B cell (primary cell): ENCODE results near the gene SPDYE3. TPM values are rescaled to one million over a fixed set of nuclear protein-coding genes. Genes with fewer than 3 reads are reported as not detected.

Experiments
- ATAC-seq: fragments of 200-7000 bp; cut with Tn5 transposase; one replicate; pipeline ENCODE4 v1.10.0; 2021; ENCODE audit warnings: low read depth, mild to moderate bottlenecking, moderate number of reproducible peaks, moderate library complexity
- CTCF ChIA-PET: fragments of 350-600 bp; sonication (Branson Sonifier 250); formaldehyde crosslinking; loops from one replicate; lab custom pipeline; 2021; ENCODE audit warnings: antibody characterized with exemption, inconsistent platforms; lab: Charles Lee
- POLR2A ChIA-PET: fragments of 350-600 bp; sonication (Branson Sonifier 250); formaldehyde crosslinking; loops from one replicate; lab custom pipeline; 2021; ENCODE audit warnings: antibody characterized with exemption; lab: Charles Lee
- DNase-seq: peaks from one replicate; pipeline ENCODE4 v3.0.0; 2013
- H2AFZ ChIP-seq: 2 replicates; pipeline ENCODE4 v1.6.1; 2012; ENCODE audit warnings: mild to moderate bottlenecking, low read depth, low read length; ENCODE audit not compliant: insufficient read depth, poor library complexity, severe bottlenecking
- H3K27ac ChIP-seq, 2 donors: 1 replicate in 1 of 2; 2 replicates in 1 of 2; pipeline ENCODE4 v1.5.1; 2012 to 2013; ENCODE audit warnings: low read length in 2 of 2, mild to moderate bottlenecking in 2 of 2, moderate library complexity in 1 of 2
- H3K27me3 ChIP-seq, 4 experiments: fragments of 200-600 bp in 1 of 4; sonication (generic) in 1 of 4; replicated peaks in 1 of 4; 1 replicate in 2 of 4; 2 replicates in 2 of 4; pipeline versions ENCODE4 v1.6.1 to v1.7.0; 2013 to 2016; ENCODE audit warnings: low read length in 3 of 4, mild to moderate bottlenecking in 2 of 4, mixed read lengths in 1 of 4, moderate library complexity in 1 of 4; ENCODE audit not compliant: insufficient read depth in 4 of 4, control insufficient read depth in 3 of 4; ENCODE audit errors: control extremely low read depth in 1 of 4
- H3K36me3 ChIP-seq, 2 experiments: replicated peaks in 1 of 2; 1 replicate in 1 of 2; 2 replicates in 1 of 2; pipeline versions ENCODE4 v1.6.1 to v1.7.1; 2013; ENCODE audit warnings: low read length in 1 of 2; ENCODE audit not compliant: insufficient read depth in 2 of 2, control insufficient read depth in 1 of 2; ENCODE audit errors: control extremely low read depth in 1 of 2, extremely low read depth in 1 of 2
- H3K4me1 ChIP-seq, 2 donors: fragments of 200-600 bp in 1 of 2; sonication (generic) in 1 of 2; 1 replicate in 1 of 2; 2 replicates in 1 of 2; pipeline versions ENCODE4 v1.5.1 to v1.6.1; 2013 to 2017; ENCODE audit warnings: low read length in 2 of 2; ENCODE audit not compliant: control insufficient read depth in 2 of 2, insufficient read depth in 2 of 2
- H3K4me2 ChIP-seq: replicated peaks from 2 replicates; pipeline ENCODE3; 2012; ENCODE audit warnings: mild to moderate bottlenecking, low read depth, low read length; ENCODE audit not compliant: poor library complexity, severe bottlenecking
- H3K4me3 ChIP-seq, 5 experiments: fragments of 200-600 bp in 1 of 5; sonication (generic) in 1 of 5; 1 replicate in 3 of 5; 2 replicates in 2 of 5; pipeline versions ENCODE4 v1.5.1 to v1.7.0; 2011 to 2016; ENCODE audit warnings: low read length in 4 of 5, mild to moderate bottlenecking in 4 of 5, low read depth in 2 of 5, control low read depth in 1 of 5, moderate library complexity in 1 of 5; ENCODE audit not compliant: insufficient read depth in 1 of 5; ENCODE audit errors: control extremely low read depth in 1 of 5, extremely low read depth in 1 of 5
- H3K79me2 ChIP-seq: fragments of 200-600 bp; sonication (generic); one replicate; pipeline ENCODE4 v1.6.0; 2016; ENCODE audit warnings: low read length; ENCODE audit not compliant: control insufficient read depth, insufficient read depth
- H3K9ac ChIP-seq: fragments of 200-600 bp; sonication (generic); 2 replicates; pipeline ENCODE4 v1.6.1; 2017; ENCODE audit warnings: mild to moderate bottlenecking, low read length, moderate library complexity
- H3K9me3 ChIP-seq, 3 donors: one replicate each; pipeline versions ENCODE4 v1.6.1 to v1.7.1; 2013; ENCODE audit warnings: low read length in 2 of 3; ENCODE audit not compliant: control insufficient read depth in 2 of 3, insufficient read depth in 1 of 3; ENCODE audit errors: control extremely low read depth in 1 of 3
- H4K20me1 ChIP-seq: 2 replicates; pipeline ENCODE4 v1.6.0; 2012; ENCODE audit warnings: mild to moderate bottlenecking, low read length; ENCODE audit not compliant: insufficient read depth, control insufficient read depth, poor library complexity, severe bottlenecking
- H3K27ac Mint-ChIP-seq: one replicate; pipeline ENCODE4 v1.8.0; 2021; ENCODE audit warnings: mixed read lengths
- H3K27me3 Mint-ChIP-seq: one replicate; pipeline ENCODE4 v1.8.0; 2021; ENCODE audit warnings: mixed read lengths
- H3K4me1 Mint-ChIP-seq: one replicate; pipeline ENCODE4 v1.8.0; 2021; ENCODE audit warnings: mixed read lengths
- H3K4me3 Mint-ChIP-seq: one replicate; pipeline ENCODE4 v1.8.0; 2021; ENCODE audit warnings: mixed read lengths
- H3K9me3 Mint-ChIP-seq: one replicate; pipeline ENCODE4 v1.8.0; 2022; ENCODE audit warnings: mixed read lengths; ENCODE audit not compliant: insufficient read depth
- CTCF ChIP-seq: fragments of 200-600 bp; IDR thresholded peaks from one replicate; pipeline ENCODE4 v1.8.0; 2022; ENCODE audit warnings: antibody characterized with exemption, mild to moderate bottlenecking
- EZH2 ChIP-seq: IDR thresholded peaks from 2 replicates; pipeline ENCODE4 v1.6.1; 2012; ENCODE audit warnings: borderline replicate concordance, low read depth, mild to moderate bottlenecking, moderate library complexity, low read length; ENCODE audit not compliant: insufficient read depth, poor library complexity, severe bottlenecking
- WGBS: methylation state at CpG from one replicate; pipeline ENCODE4 v1.1.5; 2013; ENCODE audit warnings: missing lambda C conversion rate; ENCODE audit not compliant: insufficient coverage; 5-methylcytosine and 5-hydroxymethylcytosine counted together
- intact Hi-C: fragments of 100-400 bp; cut with micrococcal nuclease; formaldehyde crosslinking; loops from one replicate; pipeline ENCODE4 v1.10.0; 2022
- polyA plus RNA-seq: library from polyadenylated mRNA; depleted of rRNA; stranded (reverse); fragments of >200 nt; gene quantifications from 2 replicates; pipeline ENCODE4 v1.2.3, GENCODE V29; 2012
- total RNA-seq, 2 donors: library from RNA; stranded (reverse); fragments of 120-200 nt in 1 of 2; gene quantifications; 1 replicate in 1 of 2; 2 replicates in 1 of 2; pipeline versions ENCODE4 v1.2.3 to v1.2.4, GENCODE V29; 2013 to 2022

SPDYE3 gene
- total and polyA plus RNA-seq, 2 donors (not counting 1 experiment from before 2014, with no cell fraction given): not detected

- CTCF ChIA-PET: interaction anchor here (0.6 to 1.0 kb wide), 2 partner anchors 22 to 41 kb away, joined by 3 to 10 read pairs; no protein-coding TSS in a partner anchor
- Mint-ChIP-seq H3K9me3 (no peaks in the 10 kb centered on the region), H3K4me1 (peaks cover 70% of the 10 kb centered on the region), H3K27ac (peak overlapping the region; percentile 99), H3K4me3 (peak overlapping the region; percentile 51), H3K27me3 (no peaks in the 10 kb centered on the region)
- POLR2A ChIA-PET: interaction anchor here (0.5 to 1.0 kb wide), 2 partner anchors 30 to 70 kb away, joined by 3 to 5 read pairs; partner anchors contain the start of gene PPP1R35
- 27% methylated on average over 15 of the region's 16 CpGs for WGBS
- Histone ChIP-seq H3K4me3 (no peak overlapping the region), H3K4me2 (peak overlapping the region; percentile 72), H3K9ac (no peak overlapping the region), H3K27ac (peak overlapping the region; percentile 97 to 99), H3K9me3 (no peaks in the 10 kb centered on the region), H3K4me1 (peaks cover 58 to 65% of the 10 kb centered on the region in 2 donors), H3K79me2 (no peaks in the 10 kb centered on the region), H4K20me1 (no peaks in the 10 kb centered on the region), H3K27me3 (no peaks in the 10 kb centered on the region), H3K36me3 (peaks cover 0 to 15% of the 10 kb centered on the region in 2 experiments), H2AFZ (no peak overlapping the region)
- no peak for TF ChIP-seq EZH2
- no peak for TF ChIP-seq CTCF
- intact Hi-C loops: no loop called here
- DNase-seq (peak; percentile 70), ATAC-seq (no peak)
Measured at GRCh38 chr7:100366411-100367250, 59.1 kb downstream of the SPDYE3 start.

GRCh38 chr7:100367251-100367620 lies 59.7 kb downstream of the SPDYE3 start:
- intact Hi-C loops: no loop called here
- H2AFZ ChIP-seq: no peak overlapping the region
- no peak overlapping the region for H3K9ac ChIP-seq
- Mint-ChIP-seq H3K27ac (peak overlapping the region; percentile 99), H3K27me3 (no peaks in the 10 kb centered on the region), H3K4me3 (peak overlapping the region; percentile 51), H3K9me3 (no peaks in the 10 kb centered on the region), H3K4me1 (peaks cover 76% of the 10 kb centered on the region)
- ChIA-PET CTCF (interaction anchor here (1.0 kb wide), 1 partner anchor 40 kb away, joined by 10 read pairs; no protein-coding TSS in a partner anchor), POLR2A (interaction anchor here (1.0 kb wide), 1 partner anchor 30 kb away, joined by 5 read pairs; no protein-coding TSS in a partner anchor)
- 89% methylated on average over 5 of the region's 8 CpGs for WGBS
- peaks cover 58 to 69% of the 10 kb centered on the region in 2 donors for H3K4me1 ChIP-seq
- no peaks in the 10 kb centered on the region for H3K27me3 ChIP-seq
- H3K36me3 ChIP-seq: peaks cover 0 to 9% of the 10 kb centered on the region in 2 experiments
- TF ChIP-seq CTCF (no peak), EZH2 (no peak)
- no peaks in the 10 kb centered on the region for H4K20me1 ChIP-seq
- no peak for ATAC-seq
- no peaks in the 10 kb centered on the region for H3K79me2 ChIP-seq
- DNase-seq: no peak
- H3K4me3 ChIP-seq: no peak overlapping the region
- H3K27ac ChIP-seq: peak overlapping the region; percentile 97 to 99
- peak overlapping the region; percentile 72 for H3K4me2 ChIP-seq
- H3K9me3 ChIP-seq: no peaks in the 10 kb centered on the region
